Ascending aorta (tissue), 2 donors: ENCODE data around the gene C19orf25. TPM values are rescaled to one million over a fixed set of nuclear protein-coding genes. Genes with fewer than 3 reads are reported as not detected.
"Not testable (repeated sequence)": the region's sequence is repeated elsewhere in the genome, so short reads cannot be mapped to it uniquely, and the experiment has no call there.

Experiments
- DNase-seq, 2 donors: peaks; one replicate each; pipeline ENCODE4 v3.0.0-alpha.2; 2019; ENCODE audit warnings: low spot score in 2 of 2
- H3K27ac ChIP-seq, 2 donors: fragments of 200-600 bp; sonication (generic); one replicate each; pipeline ENCODE4 v1.5.1; 2016 to 2017; ENCODE audit warnings: mild to moderate bottlenecking in 1 of 2
- H3K27me3 ChIP-seq: fragments of 200-600 bp; sonication (generic); one replicate; pipeline ENCODE4 v1.5.1; 2017
- H3K36me3 ChIP-seq, 2 donors: fragments of 200-600 bp; sonication (generic); one replicate each; pipeline ENCODE4 v1.5.1; 2016
- H3K4me1 ChIP-seq, 2 donors: fragments of 200-600 bp; sonication (generic); one replicate each; pipeline ENCODE4 v1.5.1; 2016 to 2017; ENCODE audit warnings: mild to moderate bottlenecking in 1 of 2
- H3K4me3 ChIP-seq, 2 donors: fragments of 200-600 bp; sonication (generic); one replicate each; pipeline ENCODE4 v1.5.1; 2016 to 2017; ENCODE audit warnings: mild to moderate bottlenecking in 1 of 2
- H3K9me3 ChIP-seq, 2 donors: fragments of 200-600 bp; sonication (generic); one replicate each; pipeline ENCODE4 v1.5.1; 2016
- CTCF ChIP-seq, 3 experiments: fragments of 200-600 bp in 2 of 3; fragments of 450-650 bp in 1 of 3; sonication (generic) in 2 of 3; IDR thresholded peaks; one replicate each; pipeline ENCODE4 v1.5.1; 2016 to 2019; ENCODE audit warnings: antibody characterized with exemption in 3 of 3, mild to moderate bottlenecking in 1 of 3, moderate library complexity in 1 of 3
- intact Hi-C: fragments of 100-400 bp; cut with DNase I; formaldehyde crosslinking; loops from one replicate; pipeline ENCODE4 v1.15.1; 2023
- total RNA-seq: library from RNA; depleted of rRNA; stranded (reverse); fragments of >200 nt; gene quantifications from one replicate; pipeline ENCODE4 v1.1.0, GENCODE V29; 2016

The C19orf25 gene
- total RNA-seq, 1 donor from 2014 or later = 32.7 TPM

DNA sequence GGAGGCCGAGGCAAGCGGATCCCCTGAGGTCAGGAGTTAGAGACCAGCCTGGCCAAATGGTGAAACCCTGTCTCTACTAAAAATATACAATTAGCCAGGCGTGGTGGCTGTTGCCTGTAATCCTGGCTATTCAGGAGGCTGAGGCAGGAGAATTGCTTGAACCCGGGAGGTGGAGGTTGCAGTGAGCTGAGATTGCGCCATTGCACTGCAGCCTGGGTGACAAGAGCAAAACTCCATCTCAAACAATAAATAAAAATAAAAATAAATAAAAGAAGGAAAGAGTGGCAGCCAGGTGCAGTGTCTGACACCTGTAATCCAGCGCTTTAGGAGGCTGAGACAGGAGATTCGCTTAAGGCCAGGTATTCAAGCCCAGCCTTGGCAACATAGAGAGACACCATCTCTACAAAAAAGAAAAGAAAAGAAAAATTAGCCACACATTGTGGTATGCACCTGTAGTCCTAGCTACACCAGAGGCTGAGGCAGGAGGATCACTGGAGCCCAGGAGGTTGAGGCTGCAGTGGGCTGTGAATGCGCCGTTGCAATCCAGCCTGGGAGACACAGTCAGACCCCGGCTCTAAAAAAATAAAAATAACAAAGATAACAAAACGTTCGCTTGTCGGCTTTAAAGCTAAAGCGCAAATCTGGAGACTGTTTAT is 23.5 kb upstream of the C19orf25 start:
- Histone ChIP-seq H3K27ac (no peak overlapping the region), H3K27me3 (peaks cover 13% of the 10 kb centered on the region), H3K4me1 (peaks cover 0 to 9% of the 10 kb centered on the region in 2 donors), H3K4me3 (no peak overlapping the region), H3K36me3 (no peaks in the 10 kb centered on the region), H3K9me3 (no peaks in the 10 kb centered on the region)
- DNase-seq = no peak
- intact Hi-C loops = no loop called here
- no peak for TF ChIP-seq CTCF (IDR thresholded peaks at IDR 0.05)

- Histone ChIP-seq H3K36me3 (no peaks in the 10 kb centered on the region), H3K27me3 (peaks cover 13% of the 10 kb centered on the region), H3K4me1 (peaks cover 0 to 6% of the 10 kb centered on the region in 2 donors), H3K9me3 (no peaks in the 10 kb centered on the region), H3K4me3 (no peak overlapping the region), H3K27ac (no peak overlapping the region)
- no peak for TF ChIP-seq CTCF (IDR thresholded peaks at IDR 0.05)
- intact Hi-C loops = no loop called here
- DNase-seq = no peak
Measured at GRCh38 chr19:1501200-1501595, 22.2 kb upstream of the C19orf25 start.

GRCh38 chr19:1499231-1499630 is 20.2 kb upstream of the C19orf25 start:
- peaks cover 13% of the 10 kb centered on the region for H3K27me3 ChIP-seq
- H3K4me3 ChIP-seq, H3K36me3 ChIP-seq, intact Hi-C loops, H3K27ac ChIP-seq, DNase-seq, H3K9me3 ChIP-seq, H3K4me1 ChIP-seq: not testable (repeated sequence)

DNA sequence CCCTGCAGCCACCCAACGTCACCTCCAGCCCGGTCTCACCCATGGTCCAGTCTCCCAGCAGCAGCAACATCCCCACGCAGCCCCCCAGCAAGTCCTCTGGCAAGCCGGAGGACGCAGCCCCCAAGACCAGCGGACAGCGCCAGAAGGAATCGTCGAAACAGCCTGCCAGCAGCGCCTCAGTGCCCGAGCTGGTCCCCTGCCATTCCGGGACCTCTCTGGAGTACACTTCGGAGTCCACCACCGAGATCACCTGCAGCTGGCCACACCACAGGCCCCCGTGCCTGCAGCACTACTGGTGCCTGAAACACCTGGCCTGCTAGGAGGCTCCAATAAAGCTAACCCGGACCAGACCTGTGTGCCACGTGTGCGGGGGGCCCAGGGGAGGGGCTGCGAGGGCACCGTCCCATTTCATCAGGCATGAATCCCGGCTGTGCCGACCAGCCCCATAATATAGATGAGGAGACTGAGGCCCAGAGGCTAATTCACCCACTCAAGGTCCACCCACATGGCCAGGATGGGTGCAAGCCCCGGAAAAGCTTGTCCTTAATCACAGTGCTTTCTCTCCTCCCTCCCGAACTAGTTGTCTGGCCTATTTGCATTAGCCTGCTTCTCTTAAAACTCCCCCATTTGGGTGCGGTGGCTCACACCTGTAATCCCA is 18.7 kb upstream of the C19orf25 start:
- H3K9me3 ChIP-seq = no peaks in the 10 kb centered on the region
- no peaks in the 10 kb centered on the region for H3K27me3 ChIP-seq
- TF ChIP-seq CTCF (IDR thresholded peaks at IDR 0.05) = no peak
- intact Hi-C loops = no loop called here
- no peaks in the 10 kb centered on the region for H3K36me3 ChIP-seq
- no peak for DNase-seq
- no peaks in the 10 kb centered on the region for H3K4me1 ChIP-seq
- H3K27ac ChIP-seq = no peak overlapping the region
- no peak overlapping the region for H3K4me3 ChIP-seq

- DNase-seq = no peak
- no peaks in the 10 kb centered on the region for H3K9me3 ChIP-seq
- no peak overlapping the region for H3K4me3 ChIP-seq
- H3K27ac ChIP-seq = no peak overlapping the region
- intact Hi-C loops = no loop called here
- H3K27me3 ChIP-seq = no peaks in the 10 kb centered on the region
- no peaks in the 10 kb centered on the region for H3K36me3 ChIP-seq
- H3K4me1 ChIP-seq = no peaks in the 10 kb centered on the region
- no peak for TF ChIP-seq CTCF (IDR thresholded peaks at IDR 0.05)
Measured at GRCh38 chr19:1496714-1497577, 17.9 kb upstream of the C19orf25 start.
